Muscle layer of duodenum (tissue), 2 donors: ENCODE results near the gene TGM2.
A peak's percentile ranks its signal among the peaks of the same experiment; 100 is the strongest.

Source experiments
- H3K27ac ChIP-seq: one replicate; pipeline ENCODE4 v1.7.0; 2013; ENCODE audit warnings: mild to moderate bottlenecking, low read length
- H3K27me3 ChIP-seq: one replicate; pipeline ENCODE4 v1.7.0; 2013; ENCODE audit warnings: low read depth, mild to moderate bottlenecking, control low read depth, low read length
- H3K36me3 ChIP-seq, 2 donors: one replicate each; pipeline ENCODE4 v1.7.0; 2013; ENCODE audit warnings: low read length in 2 of 2, control low read depth in 1 of 2, mild to moderate bottlenecking in 1 of 2; ENCODE audit not compliant: insufficient read depth in 2 of 2, control insufficient read depth in 1 of 2
- H3K4me1 ChIP-seq, 2 donors: one replicate each; pipeline ENCODE4 v1.7.0; 2013; ENCODE audit warnings: low read length in 2 of 2, mild to moderate bottlenecking in 2 of 2, control low read depth in 1 of 2, moderate library complexity in 1 of 2; ENCODE audit not compliant: insufficient read depth in 2 of 2, control insufficient read depth in 1 of 2
- H3K4me3 ChIP-seq, 2 donors: one replicate each; pipeline ENCODE4 v1.7.0; 2013; ENCODE audit warnings: low read length in 2 of 2, low read depth in 1 of 2, mild to moderate bottlenecking in 1 of 2
- H3K9me3 ChIP-seq, 2 donors: one replicate each; pipeline ENCODE4 v1.7.0; 2013; ENCODE audit warnings: low read length in 2 of 2, control low read depth in 1 of 2, mild to moderate bottlenecking in 1 of 2; ENCODE audit not compliant: control insufficient read depth in 1 of 2
- donor health status: healthy.

Gene TGM2

GRCh38 chr20:38114353-38114791, 50.7 kb downstream of the TGM2 start:
- no peaks in the 10 kb centered on the region for H3K36me3 ChIP-seq
- H3K27me3 ChIP-seq: no peaks in the 10 kb centered on the region
- H3K4me1 ChIP-seq: peaks cover 3 to 4% of the 10 kb centered on the region in 2 donors
- no peak overlapping the region for H3K4me3 ChIP-seq
- H3K9me3 ChIP-seq: no peaks in the 10 kb centered on the region
- H3K27ac ChIP-seq: no peak overlapping the region

GRCh38 chr20:38113401-38114325, 51.4 kb downstream of the TGM2 start:
- Histone ChIP-seq H3K36me3 (no peaks in the 10 kb centered on the region), H3K9me3 (no peaks in the 10 kb centered on the region), H3K27me3 (no peaks in the 10 kb centered on the region), H3K4me1 (peaks cover 4 to 10% of the 10 kb centered on the region in 2 donors), H3K27ac (no peak overlapping the region), H3K4me3 (no peak overlapping the region)

DNA sequence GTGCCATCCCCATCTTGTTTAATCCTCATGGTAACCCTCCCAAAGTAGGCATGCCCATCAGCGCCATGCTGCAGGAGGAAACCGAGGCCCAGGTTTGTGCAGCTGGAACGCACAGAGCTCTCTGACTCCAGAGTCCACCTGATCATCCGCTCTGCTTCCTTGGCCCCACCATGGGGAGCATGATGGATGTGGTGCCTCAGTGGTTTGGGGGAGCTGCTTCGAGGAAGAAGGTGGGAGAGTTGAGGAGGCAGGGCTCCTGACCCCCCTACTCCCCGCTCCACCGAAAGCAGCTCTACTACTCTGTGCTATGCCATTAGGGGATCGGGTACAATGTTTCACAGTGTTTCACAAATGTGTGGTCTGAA, 52.2 kb downstream of the TGM2 start:
- peaks cover 8 to 13% of the 10 kb centered on the region in 2 donors for H3K4me1 ChIP-seq
- H3K27ac ChIP-seq: no peak overlapping the region
- H3K9me3 ChIP-seq: no peaks in the 10 kb centered on the region
- no peak overlapping the region for H3K4me3 ChIP-seq
- no peaks in the 10 kb centered on the region for H3K27me3 ChIP-seq
- no peaks in the 10 kb centered on the region for H3K36me3 ChIP-seq

DNA sequence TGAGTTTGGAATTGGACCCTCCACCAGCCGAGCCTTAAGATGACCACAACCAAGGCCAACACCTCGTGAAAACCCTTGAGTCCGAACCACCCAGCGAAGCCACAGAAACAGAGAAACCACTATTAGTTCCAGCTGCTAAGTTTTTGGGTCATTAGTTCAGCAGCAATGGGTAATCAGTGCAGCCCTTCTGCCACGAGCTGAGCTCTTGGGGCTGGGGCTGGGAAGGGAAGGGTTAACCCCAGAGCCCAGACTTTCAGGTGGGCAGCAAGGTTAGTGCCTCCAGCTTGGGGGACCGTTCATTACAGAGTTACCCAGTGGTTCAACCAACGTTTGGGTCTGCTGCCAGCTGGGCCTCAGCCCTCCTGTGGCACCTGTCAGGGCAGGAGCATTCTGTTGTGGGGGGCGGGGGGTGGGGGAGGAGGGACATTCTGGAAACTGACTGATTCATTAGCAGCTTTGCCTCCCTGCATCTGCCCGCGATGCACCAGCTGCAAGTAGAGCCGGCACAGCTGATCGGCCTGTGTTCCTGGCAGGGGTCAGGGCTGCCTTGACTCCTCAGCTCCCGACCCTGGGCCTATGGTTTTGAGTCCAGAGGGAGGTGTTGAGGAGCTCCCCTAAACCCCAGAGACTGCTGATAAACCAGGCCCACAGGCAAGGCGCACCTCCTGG, 52.7 kb downstream of the TGM2 start:
- Histone ChIP-seq H3K27me3 (no peaks in the 10 kb centered on the region), H3K27ac (no peak overlapping the region), H3K4me1 (peaks cover 10 to 13% of the 10 kb centered on the region in 2 donors), H3K36me3 (no peaks in the 10 kb centered on the region), H3K9me3 (no peaks in the 10 kb centered on the region), H3K4me3 (no peak overlapping the region)

DNA sequence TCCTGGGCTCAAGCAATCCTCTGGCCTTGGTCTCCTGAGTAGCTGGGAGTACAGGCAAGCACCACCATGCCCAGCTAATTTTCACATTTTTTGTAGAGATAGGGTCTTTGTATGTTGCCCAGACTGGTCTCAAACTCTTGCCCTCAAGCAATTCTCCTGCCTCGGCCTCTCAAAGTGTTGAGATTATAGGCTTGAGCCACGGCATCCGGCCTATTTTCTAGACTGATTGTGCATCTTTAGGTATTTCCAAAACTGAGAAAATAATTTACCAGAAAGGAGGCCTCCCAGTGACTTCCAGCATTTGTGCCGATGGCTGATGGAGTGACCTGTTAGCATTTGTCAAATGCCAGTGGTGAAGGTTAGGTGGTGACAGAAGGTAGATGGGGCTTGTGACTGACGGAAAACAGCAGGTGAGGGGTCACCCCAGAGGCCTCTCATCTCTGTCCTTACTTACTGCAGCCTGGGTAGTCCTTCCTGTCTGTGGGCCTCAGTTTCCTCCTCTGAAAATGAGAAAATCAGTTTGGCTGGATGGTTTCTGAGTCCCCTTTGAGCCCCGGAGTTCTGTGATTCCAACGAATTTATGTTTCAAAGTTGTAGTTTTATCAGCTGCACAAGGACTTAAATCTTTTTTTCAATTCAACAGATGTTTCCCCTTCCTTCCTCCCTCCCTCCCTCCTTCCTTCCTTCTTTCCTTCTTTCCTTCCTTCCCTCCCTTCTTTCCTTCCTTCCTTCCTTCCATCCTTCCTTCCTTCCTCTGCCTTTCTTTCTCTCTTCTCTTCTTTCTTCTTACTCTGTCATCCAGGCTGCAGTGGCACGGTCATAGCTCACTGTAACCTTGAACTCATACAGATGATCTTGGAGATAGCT, 53.5 kb downstream of the TGM2 start:
- H3K4me3 ChIP-seq: no peak overlapping the region
- no peaks in the 10 kb centered on the region for H3K27me3 ChIP-seq
- no peaks in the 10 kb centered on the region for H3K9me3 ChIP-seq
- H3K4me1 ChIP-seq: peaks cover 10 to 13% of the 10 kb centered on the region in 2 donors
- H3K36me3 ChIP-seq: no peaks in the 10 kb centered on the region
- no peak overlapping the region for H3K27ac ChIP-seq

- Histone ChIP-seq H3K27ac (peak overlapping the region; percentile 65), H3K27me3 (no peaks in the 10 kb centered on the region), H3K4me3 (no peak overlapping the region), H3K36me3 (no peaks in the 10 kb centered on the region), H3K9me3 (no peaks in the 10 kb centered on the region), H3K4me1 (peaks cover 10 to 13% of the 10 kb centered on the region in 2 donors)
Measured at GRCh38 chr20:38110525-38111178, 54.4 kb downstream of the TGM2 start.

GRCh38 chr20:38109591-38110524, 55.2 kb downstream of the TGM2 start:
- Histone ChIP-seq H3K9me3 (no peaks in the 10 kb centered on the region), H3K27me3 (no peaks in the 10 kb centered on the region), H3K27ac (peak overlapping the region; percentile 65), H3K36me3 (no peaks in the 10 kb centered on the region), H3K4me3 (no peak overlapping the region), H3K4me1 (peaks cover 10 to 13% of the 10 kb centered on the region in 2 donors)

- Histone ChIP-seq H3K9me3 (no peaks in the 10 kb centered on the region), H3K27me3 (no peaks in the 10 kb centered on the region), H3K4me1 (peaks cover 10 to 13% of the 10 kb centered on the region in 2 donors), H3K4me3 (no peak overlapping the region), H3K36me3 (no peaks in the 10 kb centered on the region), H3K27ac (peak overlapping the region; percentile 65)
Measured at GRCh38 chr20:38108986-38109541, 56.0 kb downstream of the TGM2 start.

GRCh38 chr20:38108438-38108985, 56.6 kb downstream of the TGM2 start:
- peaks cover 10 to 13% of the 10 kb centered on the region in 2 donors for H3K4me1 ChIP-seq
- no peak overlapping the region for H3K4me3 ChIP-seq
- peak overlapping the region; percentile 65 for H3K27ac ChIP-seq

More at GRCh38 chr20:38108438-38108985, 56.6 kb downstream of the TGM2 start:
- no peaks in the 10 kb centered on the region for H3K27me3 ChIP-seq
- H3K36me3 ChIP-seq: no peaks in the 10 kb centered on the region
- no peaks in the 10 kb centered on the region for H3K9me3 ChIP-seq
